Activated effector memory CD4-positive, alpha-beta T cell treated with Interleukin-2 at 50 U/mL for 16 hours (primary cell): ENCODE results near the gene TANGO6.
"Not testable (repeated sequence)": the region's sequence is repeated elsewhere in the genome, so short reads cannot be mapped to it uniquely, and the experiment has no call there.

Experiments
- DNase-seq: peaks from one replicate; pipeline ENCODE4 v3.0.0-alpha.2; 2020

TANGO6 gene

DNA sequence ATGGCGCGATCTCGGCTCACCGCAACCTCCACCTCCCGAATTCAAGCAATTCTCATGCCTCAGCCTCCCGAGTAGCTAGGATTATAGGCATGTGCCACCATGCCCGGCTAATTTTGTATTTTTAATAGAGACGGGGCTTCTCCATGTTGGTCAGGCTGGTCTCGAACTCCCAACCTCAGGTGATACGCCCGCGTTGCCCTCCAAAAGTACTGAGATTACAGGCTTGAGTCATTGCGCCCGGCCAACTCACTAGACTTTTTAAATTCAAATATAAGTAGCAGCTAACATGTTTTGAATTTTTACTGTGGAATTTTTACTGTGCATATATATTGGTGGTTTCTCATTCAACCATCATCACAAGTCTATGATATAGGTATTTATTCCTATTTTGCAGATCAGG, 281.6 kb downstream of the TANGO6 start:
- not testable (repeated sequence) for DNase-seq

DNA sequence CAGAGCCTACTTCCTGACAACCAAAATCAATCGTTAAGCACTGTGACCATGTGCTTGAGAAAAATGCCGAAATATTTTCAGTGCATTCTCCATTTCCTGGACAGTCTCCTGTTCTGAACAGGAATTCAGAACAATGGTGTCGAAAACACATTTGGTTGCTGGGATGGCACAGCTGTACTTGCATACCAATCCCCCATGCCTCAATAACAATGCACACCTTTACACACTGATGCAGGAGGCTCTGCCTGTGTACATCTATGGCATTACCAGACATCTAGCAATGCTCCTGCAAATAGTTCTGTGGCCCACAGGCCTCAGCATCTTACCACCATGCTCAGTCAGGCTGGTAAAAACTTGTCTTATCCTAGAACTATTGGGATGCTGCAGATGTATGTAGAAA, 282.9 kb downstream of the TANGO6 start:
- no peak for DNase-seq

DNA sequence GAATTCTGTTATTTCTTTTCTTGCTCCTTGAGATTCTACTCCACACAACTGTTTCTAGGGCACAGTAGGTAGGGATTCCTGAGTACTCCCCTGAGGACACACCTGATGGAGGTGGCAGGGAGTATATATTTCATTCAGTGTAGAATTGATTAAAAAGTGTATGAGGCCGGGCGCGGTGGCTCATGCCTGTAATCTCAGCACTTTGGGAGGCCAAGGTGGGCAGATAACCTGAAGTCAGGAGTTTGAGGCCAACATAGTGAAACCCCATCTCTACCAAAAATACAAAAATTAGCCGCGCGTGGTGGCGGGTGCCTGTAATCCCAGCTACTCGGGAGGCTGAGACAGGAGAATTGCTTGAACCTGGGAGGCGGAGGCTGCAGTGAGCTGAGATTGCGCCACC, 283.5 kb downstream of the TANGO6 start:
- DNase-seq, result not testable (repeated sequence)

DNA sequence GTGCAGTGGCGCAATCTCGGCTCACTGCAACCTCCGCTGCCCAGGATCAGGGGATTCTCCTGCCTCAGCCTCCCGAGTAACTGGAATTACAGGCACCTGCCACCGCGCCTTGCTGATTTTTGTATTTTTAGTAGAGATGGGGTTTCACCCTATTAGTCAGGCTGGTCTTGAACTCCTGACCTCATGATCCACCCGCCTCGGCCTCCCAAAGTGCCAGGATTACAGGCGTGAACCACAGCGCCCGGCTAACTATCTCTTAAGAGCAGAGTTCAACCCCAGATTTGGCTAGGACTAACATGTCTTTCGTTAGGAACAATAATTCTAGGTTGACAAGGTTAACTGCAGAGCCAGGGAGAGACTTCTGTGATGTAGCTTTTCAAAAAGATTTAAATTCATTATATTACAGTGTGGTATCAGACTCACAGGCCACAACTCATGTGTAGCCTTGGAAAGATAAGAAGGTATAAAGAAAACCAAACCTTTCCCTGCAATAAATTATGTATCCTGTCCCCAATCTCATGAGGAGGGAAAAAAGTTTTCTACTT, 284.7 kb downstream of the TANGO6 start:
- DNase-seq, result no peak

- no peak for DNase-seq
Measured at GRCh38 chr16:69130461-69130860, 287.1 kb downstream of the TANGO6 start.

GRCh38 chr16:69131167-69131838, 288.0 kb downstream of the TANGO6 start:
- no peak for DNase-seq

DNA sequence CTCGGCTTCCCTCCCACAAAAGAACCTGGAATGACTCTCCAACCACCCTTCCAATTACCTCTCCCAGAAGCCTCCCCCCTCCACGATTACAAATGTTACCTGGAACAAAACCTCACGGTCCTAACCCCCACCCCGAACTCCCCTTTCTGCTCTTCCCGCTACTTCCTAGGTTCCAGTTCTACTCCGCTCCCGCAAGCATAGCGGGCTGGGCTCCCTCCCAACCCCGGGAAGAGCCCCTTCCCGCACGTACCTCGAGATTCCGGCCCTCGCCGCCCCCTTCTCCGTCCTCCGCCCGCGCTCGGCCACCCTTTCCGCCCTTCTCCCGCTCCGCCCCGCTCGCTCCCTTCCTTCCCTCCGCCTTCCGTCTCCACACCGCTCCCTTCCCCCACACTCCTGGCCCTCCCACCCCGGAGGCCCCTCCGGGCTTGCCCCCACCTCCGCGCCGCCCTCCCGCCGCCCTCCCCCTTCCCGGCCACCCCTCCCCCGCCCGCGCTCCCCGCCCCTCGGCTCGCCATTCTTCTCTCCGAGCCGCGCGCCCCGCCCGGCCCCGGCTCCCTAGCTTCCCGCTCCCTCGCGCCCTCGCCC, 288.6 kb downstream of the TANGO6 start:
- DNase-seq, result peak; percentile 54

DNA sequence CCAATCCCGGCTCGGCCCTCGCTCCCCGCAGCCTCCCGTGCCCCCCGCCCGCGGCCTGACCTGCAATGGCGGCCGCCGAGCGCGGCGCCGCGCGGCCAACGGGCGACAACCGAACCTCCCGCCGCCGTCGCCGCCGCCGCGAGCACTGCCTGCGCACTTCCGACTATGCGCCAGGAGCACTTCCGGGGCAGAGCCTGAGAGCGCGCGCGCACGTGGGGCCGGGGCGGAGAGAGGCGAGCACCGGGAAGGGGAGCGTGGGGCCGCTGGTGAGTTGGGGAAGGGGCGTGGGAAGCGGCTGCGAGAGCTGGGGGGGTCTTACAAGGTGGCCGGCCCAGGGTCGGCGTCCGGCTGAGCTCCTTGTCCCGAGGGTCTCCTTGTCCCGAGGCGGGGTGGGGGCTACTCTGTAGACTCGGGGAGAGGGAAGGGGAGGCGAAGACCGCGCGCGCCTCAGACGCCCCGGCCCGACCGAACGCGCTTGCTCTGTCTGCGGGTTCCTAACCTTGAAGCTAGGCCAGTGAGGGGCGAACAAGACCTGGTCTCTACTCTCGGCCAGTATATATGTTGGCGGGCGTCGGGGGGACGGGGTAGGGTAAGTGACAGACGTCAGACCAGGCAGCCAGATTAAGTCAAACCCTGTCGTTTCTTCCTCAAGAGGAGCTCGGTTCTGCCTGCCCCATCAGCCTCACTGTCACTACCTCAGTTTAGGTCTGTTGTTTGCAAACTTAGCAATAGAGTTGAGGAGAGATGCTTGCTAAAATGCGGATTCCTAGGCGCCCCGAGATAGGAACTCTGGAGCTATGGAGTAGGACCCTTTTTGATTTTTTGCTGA, 289.3 kb downstream of the TANGO6 start, which contains the start of the genes CHTF8 and UTP4:
TSS of gene CHTF8 (minus strand) at position 165 of the 829 bp plus-strand sequence. CDS start 11,130 bp downstream, outside the sequence.
TSS of gene UTP4 (plus strand) at position 226 of the 829 bp plus-strand sequence. CDS start 811 bp downstream, outside the sequence.
- peak; percentile 79 for DNase-seq

DNA sequence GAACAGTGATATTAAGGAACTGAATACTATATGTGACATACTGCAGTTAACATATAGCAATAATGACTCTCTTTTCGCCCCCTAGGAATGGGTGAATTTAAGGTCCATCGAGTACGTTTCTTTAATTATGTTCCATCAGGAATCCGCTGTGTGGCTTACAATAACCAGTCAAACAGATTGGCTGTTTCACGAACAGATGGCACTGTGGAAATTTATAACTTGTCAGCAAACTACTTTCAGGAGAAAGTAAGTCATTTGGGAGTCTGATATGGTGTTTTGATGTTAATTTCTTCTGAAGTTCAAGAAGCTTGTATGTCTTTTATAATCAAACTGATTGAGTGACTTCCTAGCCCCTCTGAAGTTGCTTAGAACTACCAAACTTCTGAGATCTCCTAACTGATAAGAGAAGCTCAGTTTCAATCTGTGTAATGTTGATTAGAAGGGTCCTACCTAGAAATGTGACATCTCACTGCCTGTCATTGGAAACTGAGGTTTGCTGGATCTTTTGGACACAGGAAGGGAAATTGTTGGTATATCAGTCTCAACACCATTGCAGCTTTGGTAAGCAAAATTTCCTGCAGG, 290.1 kb downstream of the TANGO6 start:
- no peak for DNase-seq
